NCI-H510A treated with DMSO at 0.1 percent for 48 hours (cell line): Measurements from ENCODE around the gene PATL1.
"Not testable (repeated sequence)": the region's sequence is repeated elsewhere in the genome, so short reads cannot be mapped to it uniquely, and the experiment has no call there.

Source experiments
- DNase-seq: peaks from one replicate; lab custom pipeline; 2025; lab: John Stamatoyannopoulos, UW

PATL1 gene

GRCh38 chr11:59674291-59674690 lies 5.5 kb upstream of the PATL1 start:
- DNase-seq = no peak

DNA sequence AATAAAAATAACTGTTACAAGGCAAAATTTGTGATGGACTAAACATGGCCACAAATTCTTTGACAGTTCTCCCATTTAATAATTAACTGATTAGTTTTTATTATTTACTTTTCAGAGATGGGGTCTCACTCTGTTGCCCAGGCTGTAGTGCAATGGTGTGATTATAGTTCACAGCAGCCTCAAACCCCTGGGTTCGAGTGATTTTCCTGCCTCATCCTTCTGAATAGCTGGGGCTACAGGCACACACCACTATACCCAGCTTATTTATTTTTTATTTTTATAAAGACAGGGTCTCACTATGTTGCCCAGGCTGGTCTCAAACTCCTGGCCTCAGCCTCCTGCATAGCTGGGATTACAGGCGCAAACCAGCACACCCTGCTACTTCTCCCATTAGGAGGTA lies 4.5 kb upstream of the PATL1 start:
- DNase-seq = no peak

- DNase-seq = no peak
These were observed 2.6 kb upstream of the PATL1 start for GRCh38 chr11:59671471-59671870.

GRCh38 chr11:59669611-59670009 lies 773 bp upstream of the PATL1 start:
- peak; percentile 25 for DNase-seq

DNA sequence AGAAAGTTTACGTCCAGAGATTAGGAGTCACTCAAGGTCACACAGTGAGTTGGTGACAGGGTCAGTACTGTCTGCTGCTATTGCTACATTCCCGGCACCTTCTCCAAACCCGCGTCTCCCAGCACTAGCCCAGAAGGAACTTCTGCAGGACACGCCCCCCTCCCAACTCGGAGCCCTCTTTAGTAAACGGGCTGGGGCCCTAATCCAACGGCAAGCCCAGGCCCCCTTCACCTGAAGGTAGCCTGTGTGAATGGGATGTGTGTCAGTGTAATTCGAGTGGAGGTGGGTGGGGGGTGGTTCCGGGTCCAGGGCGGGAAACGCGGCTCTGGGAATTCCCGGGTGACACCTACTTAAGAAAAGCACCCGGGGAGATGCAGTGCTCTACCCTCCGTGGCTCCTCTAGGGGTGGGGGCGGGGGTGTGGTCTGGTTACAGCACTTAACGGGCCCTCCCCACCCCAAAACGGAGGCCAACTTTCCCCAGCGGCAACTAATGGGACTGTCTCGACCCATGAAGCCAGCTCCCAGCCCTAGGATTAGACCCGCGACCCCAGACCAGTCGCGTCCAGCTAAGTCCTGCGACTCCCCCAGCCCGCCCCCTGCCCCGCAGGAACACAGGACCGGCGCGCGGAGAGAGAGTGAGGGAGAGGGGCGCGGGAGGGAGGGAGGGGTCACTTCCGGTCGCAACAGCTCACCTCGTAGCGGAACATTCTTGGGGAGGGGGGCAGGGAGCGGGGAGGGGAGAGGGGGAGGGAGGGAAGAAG lies 468 bp downstream of the PATL1 start:
- DNase-seq = peak; percentile 51

DNA sequence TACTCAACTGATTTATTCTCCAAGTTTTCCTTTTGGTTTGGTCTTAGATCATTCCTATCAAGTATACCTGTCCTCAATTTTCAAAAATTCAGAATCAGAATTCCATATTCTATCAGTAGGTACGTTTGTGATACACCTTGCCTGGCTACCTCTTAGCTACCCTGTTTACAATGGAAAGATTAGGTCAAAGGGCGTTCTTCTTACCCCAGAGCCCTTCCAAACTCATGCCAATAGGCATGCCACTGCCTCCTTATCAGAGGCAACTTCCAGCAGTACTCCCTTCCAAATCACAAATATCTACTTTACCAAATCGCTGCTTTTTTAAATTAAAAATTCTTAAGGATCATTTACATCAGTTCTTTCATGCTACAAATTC lies 1.0 kb downstream of the PATL1 start:
- DNase-seq = no peak

DNA sequence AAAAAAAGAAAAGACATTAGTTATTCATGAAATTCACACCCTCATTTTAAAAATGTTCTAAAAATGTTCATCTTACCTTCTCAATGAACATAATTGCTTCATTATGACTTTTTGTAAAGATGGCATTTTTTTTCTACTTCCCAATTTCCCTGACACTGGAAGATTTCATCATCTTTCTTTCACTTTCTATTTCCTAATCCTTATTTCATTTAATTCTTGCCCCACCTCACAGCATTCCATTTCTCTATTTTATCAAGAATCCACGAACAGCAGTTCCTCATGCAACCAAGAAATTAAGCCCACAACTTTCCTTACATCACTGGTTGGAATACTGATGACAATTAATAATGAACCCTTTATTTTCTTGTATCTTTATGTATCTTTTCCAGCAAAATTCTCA lies 1.9 kb downstream of the PATL1 start:
- no peak for DNase-seq

DNA sequence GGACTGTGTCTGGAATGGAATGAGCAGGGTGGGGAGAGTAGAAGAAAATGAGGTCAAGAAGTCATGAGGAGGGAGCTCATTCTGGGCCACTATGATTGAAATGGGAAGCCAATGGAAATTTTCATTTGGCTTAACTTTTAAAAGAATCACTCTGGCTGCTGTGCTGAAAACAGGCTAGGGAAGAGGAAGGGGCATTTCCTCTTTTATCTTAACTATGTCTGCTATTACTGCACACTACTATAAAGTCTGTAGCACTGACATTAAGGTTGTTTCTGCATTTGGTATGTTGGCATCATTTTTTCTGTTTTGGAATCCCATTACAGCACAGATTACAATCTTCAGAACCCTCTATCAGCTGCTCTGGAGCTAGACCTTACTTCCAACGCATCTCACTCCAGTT lies 8.2 kb downstream of the PATL1 start:
- DNase-seq = no peak

DNA sequence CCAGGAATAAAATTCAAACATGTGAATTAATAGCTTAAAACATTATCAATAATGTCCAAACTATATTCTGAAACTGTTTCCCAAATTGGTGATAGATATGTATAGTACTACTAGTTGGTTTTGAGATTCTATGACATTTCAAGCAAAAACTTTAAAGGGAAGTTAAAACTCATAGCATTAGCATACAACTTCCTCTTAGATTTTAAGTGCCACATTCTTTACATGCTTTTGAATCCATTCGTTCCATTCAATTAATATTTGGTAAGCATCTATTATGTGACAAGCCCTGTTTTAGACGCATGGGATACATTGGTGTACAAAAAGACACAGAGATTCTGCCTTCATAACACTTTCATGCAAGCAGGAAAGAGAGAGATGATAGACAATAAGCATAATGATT lies 8.9 kb downstream of the PATL1 start:
- DNase-seq = no peak

DNA sequence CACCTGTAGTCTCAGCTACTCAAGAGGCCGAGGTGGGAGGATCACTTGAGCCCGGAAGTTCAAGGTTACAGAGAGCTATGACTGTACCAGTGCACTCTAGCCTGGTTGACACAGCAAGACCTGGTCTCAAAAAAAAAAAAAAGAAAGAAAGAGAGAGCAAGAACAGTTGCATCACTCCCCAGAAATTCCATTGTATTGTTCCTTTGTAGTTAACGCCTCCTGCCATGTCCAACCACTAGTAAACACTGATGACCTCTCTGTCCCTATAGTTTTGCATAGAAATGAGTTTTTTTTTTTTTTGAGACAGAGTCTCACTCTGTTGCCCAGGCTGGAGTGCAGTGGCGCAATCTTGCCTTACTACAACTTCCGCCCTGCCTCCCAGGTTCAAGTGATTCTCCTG lies 10.8 kb downstream of the PATL1 start:
- DNase-seq = no peak

DNA sequence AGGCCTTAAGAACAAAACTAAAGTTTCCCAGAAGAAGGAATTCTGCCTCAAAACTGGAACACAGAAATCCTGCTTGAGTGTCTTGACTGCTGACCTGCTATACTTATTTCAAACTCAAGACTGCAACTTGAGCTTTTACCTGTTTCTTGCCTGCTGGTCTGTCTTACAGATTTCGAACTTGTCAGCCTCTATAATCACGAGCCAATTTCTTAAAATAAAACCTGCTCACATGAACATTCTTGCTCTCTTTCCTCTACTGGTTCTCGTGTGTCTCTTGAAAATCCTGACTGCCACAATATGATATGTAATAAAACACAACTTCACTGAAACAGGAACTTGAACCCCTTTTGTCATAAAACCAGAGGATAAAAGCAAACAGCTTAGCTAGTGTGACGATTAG lies 13.9 kb downstream of the PATL1 start:
- no peak for DNase-seq

DNA sequence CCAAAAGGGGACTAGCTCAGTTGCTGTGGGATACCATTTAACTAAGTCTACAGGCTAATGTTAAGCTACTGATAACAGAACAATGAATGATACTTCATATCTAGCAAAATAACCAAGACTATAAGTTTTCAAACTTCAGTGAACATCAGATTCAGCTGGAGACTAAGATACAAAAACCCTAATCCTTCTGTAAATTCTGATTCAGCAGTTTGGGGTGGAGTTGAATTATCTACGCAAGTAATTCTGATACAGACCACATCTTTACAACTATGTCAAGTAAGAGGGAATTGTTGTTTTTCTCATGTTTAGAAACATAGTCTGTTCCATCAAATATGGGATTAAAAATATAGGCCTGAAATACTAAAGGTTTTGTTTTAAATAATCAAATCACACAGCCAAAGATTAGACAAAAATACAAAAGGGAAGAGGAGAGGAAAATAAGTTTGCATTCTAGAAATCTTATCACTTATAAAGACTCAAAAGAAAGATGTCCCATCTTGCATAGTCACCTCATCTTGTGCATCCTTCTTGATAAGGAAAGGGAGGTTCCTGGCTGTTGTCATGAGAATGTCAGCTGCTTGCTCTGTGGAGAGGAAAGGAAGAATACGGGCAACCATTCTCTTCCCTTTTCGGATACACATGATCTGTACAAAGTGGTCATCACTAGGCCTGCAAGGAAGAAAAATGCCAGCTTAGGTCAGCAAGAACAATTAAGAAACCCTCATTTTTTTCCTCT lies 21.4 kb downstream of the PATL1 start:
- DNase-seq = no peak

GRCh38 chr11:59644528-59644927 lies 24.3 kb downstream of the PATL1 start:
- no peak for DNase-seq

GRCh38 chr11:59643390-59643789 lies 25.4 kb downstream of the PATL1 start:
- DNase-seq = no peak

DNA sequence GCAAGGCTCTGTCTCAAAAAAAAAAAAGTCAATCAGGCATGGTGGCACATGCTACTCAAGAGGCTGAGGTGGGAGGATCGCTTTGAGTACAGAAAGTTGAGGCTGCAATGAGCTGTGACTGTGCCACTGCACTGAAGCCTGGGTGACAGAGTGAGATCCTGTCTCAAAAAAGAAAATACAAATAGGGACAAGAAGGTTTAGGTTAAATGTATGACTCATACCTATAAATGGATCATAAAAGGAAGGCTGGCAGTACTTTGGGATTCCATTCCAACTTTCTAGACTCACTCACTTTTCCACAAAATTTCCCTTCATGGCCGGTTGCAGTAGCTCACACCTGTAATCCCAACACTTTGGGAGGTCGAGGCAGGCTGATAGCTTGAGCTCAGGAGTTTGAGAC lies 27.7 kb downstream of the PATL1 start:
- DNase-seq = no peak

- DNase-seq = no peak
These were observed 38.3 kb downstream of the PATL1 start for GRCh38 chr11:59630493-59630892.

DNA sequence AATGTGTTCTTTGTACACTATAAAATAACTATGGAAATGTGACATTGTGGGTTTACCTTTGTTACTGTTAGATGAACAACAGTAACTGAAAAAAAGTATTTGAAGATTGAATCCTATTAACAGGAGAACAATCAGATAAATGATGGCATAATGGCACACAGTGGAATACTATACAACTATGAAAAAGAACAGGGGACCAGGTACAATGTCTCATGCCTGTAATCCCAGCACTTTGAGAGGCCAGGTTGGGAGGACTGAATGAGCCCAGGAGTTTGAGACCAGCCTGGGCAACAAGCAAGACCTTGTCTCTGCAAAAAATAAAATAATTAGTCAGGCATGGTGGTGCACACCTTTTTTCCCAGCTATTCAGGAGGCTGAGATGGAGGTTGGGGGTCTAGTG lies 38.8 kb downstream of the PATL1 start:
- DNase-seq = no peak

GRCh38 chr11:59626969-59627368 lies 41.9 kb downstream of the PATL1 start:
- DNase-seq = not testable (repeated sequence)

DNA sequence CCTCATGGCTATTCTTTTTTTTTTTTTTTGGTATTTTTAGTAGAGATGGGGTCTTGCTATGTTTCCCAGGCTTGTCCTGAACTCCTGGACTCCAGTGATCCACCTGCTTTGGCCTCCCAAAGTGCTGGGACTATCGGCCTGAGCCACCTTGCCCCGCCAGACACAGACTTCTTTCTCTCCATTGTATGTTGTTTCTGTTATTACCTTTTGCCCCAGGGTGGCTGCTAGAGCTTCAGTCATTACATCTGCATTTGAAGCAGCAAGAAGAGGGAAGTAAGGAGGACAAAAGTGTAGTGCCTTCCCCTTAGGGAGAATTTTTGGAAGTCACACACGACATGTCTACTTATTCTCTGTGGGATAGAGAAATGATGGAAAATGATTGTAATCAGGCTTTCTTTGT lies 43.1 kb downstream of the PATL1 start:
- DNase-seq = no peak

- DNase-seq = no peak
These were observed 51.0 kb downstream of the PATL1 start for GRCh38 chr11:59617876-59618275.

- DNase-seq = no peak
These were observed 52.3 kb downstream of the PATL1 start for GRCh38 chr11:59616396-59616982.

DNA sequence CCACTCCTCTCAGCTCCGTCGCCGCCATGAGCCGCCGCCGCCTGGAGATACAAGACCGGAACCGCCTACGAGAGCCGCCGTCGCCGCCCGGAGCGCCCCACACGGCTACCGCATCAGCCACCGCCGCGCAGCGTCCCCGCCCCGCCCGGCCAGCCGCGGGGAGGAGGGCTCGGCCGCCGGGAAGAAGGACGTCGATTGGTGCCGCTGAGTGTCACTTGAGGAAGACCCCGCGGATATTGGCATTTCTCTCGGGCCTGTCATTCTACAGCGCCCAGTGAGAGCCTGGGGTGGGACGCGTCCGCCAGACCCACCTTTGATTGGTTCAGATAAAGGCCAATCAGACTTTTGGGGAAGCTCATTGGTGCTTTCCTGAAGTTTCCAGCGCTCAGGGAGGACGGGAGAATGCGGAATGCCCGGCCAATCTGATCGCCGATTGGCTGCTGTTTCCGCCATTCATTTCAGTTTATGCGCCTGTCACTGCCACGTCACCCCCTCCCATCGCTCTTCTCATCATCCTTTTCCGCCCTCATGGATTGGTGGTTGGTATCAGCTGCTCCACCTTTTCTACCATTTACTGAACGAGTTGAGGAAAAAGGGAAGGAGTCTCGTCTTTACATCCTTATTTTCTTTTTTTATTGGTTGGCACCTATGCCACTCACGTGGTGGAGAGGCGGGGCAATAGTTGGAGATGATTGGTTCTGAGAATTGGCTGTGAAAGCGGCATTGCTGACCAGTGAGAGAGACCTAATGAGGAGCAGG lies 53.0 kb downstream of the PATL1 start, which contains the start of gene OSBP:
TSS of gene OSBP (minus strand) at position 138 of the 759 bp plus-strand sequence. CDS start at position 28, 110 bp downstream.
- DNase-seq = peak; percentile 100
